Esophagus squamous epithelium (tissue), 5 donors: ENCODE measurements around the gene C1orf52. TPM values are rescaled to one million over a fixed set of nuclear protein-coding genes. Genes with fewer than 3 reads are reported as not detected.

ENCODE experiments used
- DNase-seq: peaks from one replicate; lab custom pipeline; 2025; lab: John Stamatoyannopoulos, UW
- H3K27ac ChIP-seq, 4 donors: fragments of 200-600 bp; sonication (generic); one replicate each; pipeline ENCODE4 v1.5.1; 2016 to 2019; ENCODE audit warnings: mild to moderate bottlenecking in 1 of 4
- H3K27me3 ChIP-seq, 4 donors: fragments of 200-600 bp; sonication (generic); 1 replicate in 3 of 4; 2 replicates in 1 of 4; pipeline versions ENCODE4 v1.5.1 to v1.6.0; 2017 to 2021; ENCODE audit warnings: antibody characterized with exemption in 1 of 4
- H3K36me3 ChIP-seq, 3 donors: fragments of 200-600 bp; sonication (generic); one replicate each; pipeline ENCODE4 v1.5.1; 2016 to 2019
- H3K4me1 ChIP-seq, 3 donors: fragments of 200-600 bp; sonication (generic); one replicate each; pipeline ENCODE4 v1.5.1; 2017 to 2019
- H3K4me3 ChIP-seq, 4 donors: fragments of 200-600 bp; sonication (generic); 1 replicate in 3 of 4; 2 replicates in 1 of 4; pipeline ENCODE4 v1.5.1; 2016 to 2019; ENCODE audit warnings: mild to moderate bottlenecking in 2 of 4, moderate library complexity in 1 of 4
- H3K9me3 ChIP-seq, 3 donors: fragments of 200-600 bp; sonication (generic); one replicate each; pipeline ENCODE4 v1.5.1; 2016 to 2019
- CTCF ChIP-seq, 6 experiments: fragments of 450-650 bp in 4 of 6; fragments of 200-600 bp in 2 of 6; sonication (generic) in 2 of 6; IDR thresholded peaks; one replicate each; pipeline ENCODE4 v1.5.1; 2016 to 2019; ENCODE audit warnings: antibody characterized with exemption in 6 of 6, mild to moderate bottlenecking in 4 of 6, moderate library complexity in 4 of 6
- POLR2A ChIP-seq, 4 donors: fragments of 450-650 bp; IDR thresholded peaks; one replicate each; pipeline ENCODE4 v1.6.1; 2017; ENCODE audit warnings: antibody characterized with exemption in 4 of 4, mild to moderate bottlenecking in 4 of 4, moderate library complexity in 3 of 4
- WGBS, 2 donors: methylation state at CpG; one replicate each; pipeline ENCODE4 v1.1.5; 2018; 5-methylcytosine and 5-hydroxymethylcytosine counted together
- intact Hi-C: fragments of 100-400 bp; cut with DNase I; formaldehyde crosslinking; loops from one replicate; pipeline ENCODE4 v1.15.0; 2022
- total RNA-seq, 4 donors: library from RNA; depleted of rRNA; stranded (reverse); fragments of >200 nt; gene quantifications; one replicate each; pipeline ENCODE4 v1.1.0, GENCODE V29; 2016
- donor health status: DM: yes; HTN: yes; CAD: no.

The C1orf52 gene
- total RNA-seq, 4 donors from 2014 or later = 9.1 to 15.2 (median 12.2) TPM

- H3K4me1 ChIP-seq = peaks cover 25 to 84% (median 42%) of the 10 kb centered on the region in 3 donors
- WGBS, 2 donors = 0 to 5% methylated on average over 5 to 13 of the region's 13 CpGs
- intact Hi-C loops = no loop called here
- H3K27me3 ChIP-seq = no peaks in the 10 kb centered on the region
- no peak for DNase-seq
- no peak for TF ChIP-seq POLR2A (IDR thresholded peaks at IDR 0.05)
- H3K9me3 ChIP-seq = no peaks in the 10 kb centered on the region
- H3K4me3 ChIP-seq = peak overlapping the region; percentile 79 to 100 (median 91)
- peak overlapping the region; percentile 97 to 100 (median 99) for H3K27ac ChIP-seq
- H3K36me3 ChIP-seq = peaks cover 0 to 24% (median 0%) of the 10 kb centered on the region in 3 donors
Measured at GRCh38 chr1:85275701-85276214, 16.3 kb upstream of the C1orf52 start.

GRCh38 chr1:85274969-85275453 lies 15.5 kb upstream of the C1orf52 start:
- DNase-seq = no peak
- Histone ChIP-seq H3K9me3 (no peaks in the 10 kb centered on the region), H3K27me3 (no peaks in the 10 kb centered on the region), H3K4me1 (peaks cover 25 to 77% (median 37%) of the 10 kb centered on the region in 3 donors), H3K4me3 (peak overlapping the region; percentile 79 to 100 (median 91)), H3K27ac (peak overlapping the region; percentile 97 to 100 (median 99)), H3K36me3 (peaks cover 0 to 32% (median 0%) of the 10 kb centered on the region in 3 donors)
- intact Hi-C loops = no loop called here
- TF ChIP-seq POLR2A (IDR thresholded peaks at IDR 0.05) (peak in 1 of 4 donors; percentile 41), CTCF (IDR thresholded peaks at IDR 0.05) (no peak)
- WGBS, 2 donors = 53 to 60% methylated on average over 1 of the region's 1 CpG

- no peak overlapping the region for H3K4me3 ChIP-seq
- TF ChIP-seq CTCF (IDR thresholded peaks at IDR 0.05) (no peak), POLR2A (IDR thresholded peaks at IDR 0.05) (no peak)
- H3K27ac ChIP-seq = no peak overlapping the region
- no peaks in the 10 kb centered on the region for H3K9me3 ChIP-seq
- peaks cover 15 to 65% (median 24%) of the 10 kb centered on the region in 3 donors for H3K4me1 ChIP-seq
- H3K27me3 ChIP-seq = no peaks in the 10 kb centered on the region
- intact Hi-C loops = no loop called here
- DNase-seq = no peak
- H3K36me3 ChIP-seq = peaks cover 7 to 48% (median 12%) of the 10 kb centered on the region in 3 donors
Measured at GRCh38 chr1:85273397-85273796, 13.9 kb upstream of the C1orf52 start.

- no peaks in the 10 kb centered on the region for H3K9me3 ChIP-seq
- 86 to 87% methylated on average over 5 of the region's 5 CpGs for WGBS, 2 donors
- H3K27ac ChIP-seq = no peak overlapping the region
- no peak for TF ChIP-seq POLR2A (IDR thresholded peaks at IDR 0.05)
- no peak for TF ChIP-seq CTCF (IDR thresholded peaks at IDR 0.05)
- intact Hi-C loops = no loop called here
- H3K4me3 ChIP-seq = no peak overlapping the region
- no peak for DNase-seq
- peaks cover 0 to 34% (median 7%) of the 10 kb centered on the region in 3 donors for H3K4me1 ChIP-seq
- peaks cover 7 to 92% (median 20%) of the 10 kb centered on the region in 3 donors for H3K36me3 ChIP-seq
- H3K27me3 ChIP-seq = no peaks in the 10 kb centered on the region
Measured at GRCh38 chr1:85268801-85269585, 9.5 kb upstream of the C1orf52 start.

- peaks cover 0 to 17% (median 0%) of the 10 kb centered on the region in 3 donors for H3K4me1 ChIP-seq
- 91 to 100% methylated on average over 2 of the region's 2 CpGs for WGBS, 2 donors
- H3K4me3 ChIP-seq = no peak overlapping the region
- H3K9me3 ChIP-seq = no peaks in the 10 kb centered on the region
- no peaks in the 10 kb centered on the region for H3K27me3 ChIP-seq
- TF ChIP-seq POLR2A (IDR thresholded peaks at IDR 0.05) (no peak), CTCF (IDR thresholded peaks at IDR 0.05) (no peak)
- H3K27ac ChIP-seq = no peak overlapping the region
- peaks cover 7 to 99% (median 20%) of the 10 kb centered on the region in 3 donors for H3K36me3 ChIP-seq
- intact Hi-C loops = no loop called here
- no peak for DNase-seq
Measured at GRCh38 chr1:85267313-85267712, 7.9 kb upstream of the C1orf52 start.
